HK-2 (cell line): ENCODE results near the gene SACM1L.

Source experiments
- DNase-seq: peaks from one replicate; pipeline ENCODE4 v3.0.0-alpha.2; 2018; ENCODE audit not compliant: unreplicated experiment

The SACM1L gene

GRCh38 chr3:45771831-45772230, 82.6 kb downstream of the SACM1L start:
- no peak for DNase-seq

DNA sequence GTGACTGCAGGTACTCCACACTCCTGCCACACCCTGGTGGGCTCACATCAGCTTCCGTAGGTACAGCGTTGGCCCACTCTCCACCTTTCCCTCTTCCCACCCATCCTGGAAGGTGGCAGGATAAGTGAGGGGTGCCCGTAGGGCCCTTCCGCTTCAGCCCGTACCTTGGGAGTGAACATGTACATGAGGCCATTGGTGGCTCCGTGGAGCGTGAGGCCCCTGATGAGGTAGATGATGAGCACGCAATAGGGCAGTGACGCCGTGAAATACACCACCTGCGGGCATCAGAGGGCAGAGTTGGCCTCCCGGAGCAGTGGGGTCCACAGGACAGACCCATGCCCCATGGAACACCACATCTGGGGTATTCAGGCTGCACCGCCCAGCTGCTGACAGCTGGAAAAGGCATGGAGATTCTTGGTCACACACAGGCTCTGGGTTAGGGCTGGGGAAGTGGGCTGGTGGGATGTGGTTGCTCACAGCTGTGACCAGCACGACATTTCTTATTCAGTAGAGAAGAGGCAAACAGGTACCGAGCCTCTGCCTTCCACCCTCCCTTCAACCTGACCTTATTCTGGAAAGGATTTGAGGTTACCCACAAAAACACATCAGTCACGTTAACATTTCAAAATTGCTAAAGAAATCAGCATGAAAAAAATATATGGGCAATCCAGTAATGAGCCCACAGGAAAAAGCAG, 83.3 kb downstream of the SACM1L start:
- no peak for DNase-seq

DNA sequence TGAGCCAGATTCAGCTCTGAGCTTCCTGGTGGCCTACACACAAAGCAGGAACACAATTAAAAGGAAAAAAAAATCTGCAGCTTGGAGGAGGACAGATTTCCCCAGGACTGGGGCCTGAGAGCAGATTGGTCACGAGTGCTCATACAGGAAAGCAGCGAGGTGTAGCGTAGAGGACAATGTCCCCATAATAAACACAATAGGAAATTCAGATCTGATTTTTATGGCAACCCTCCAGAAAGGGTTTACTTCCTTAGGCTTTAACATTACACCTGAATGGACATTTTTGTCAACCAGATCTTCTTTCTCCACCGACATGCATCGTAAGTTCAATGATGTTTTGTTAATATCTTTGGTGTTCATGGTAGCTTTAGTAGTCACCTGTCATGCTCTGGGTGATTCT, 83.9 kb downstream of the SACM1L start:
- no peak for DNase-seq

- DNase-seq: no peak
These were observed 84.7 kb downstream of the SACM1L start for GRCh38 chr3:45773714-45774449.

- DNase-seq: no peak
These were observed 85.7 kb downstream of the SACM1L start for GRCh38 chr3:45774581-45775521.

- no peak for DNase-seq
These were observed 86.5 kb downstream of the SACM1L start for GRCh38 chr3:45775571-45776300.

- DNase-seq: no peak
These were observed 87.1 kb downstream of the SACM1L start for GRCh38 chr3:45776301-45776595.

DNA sequence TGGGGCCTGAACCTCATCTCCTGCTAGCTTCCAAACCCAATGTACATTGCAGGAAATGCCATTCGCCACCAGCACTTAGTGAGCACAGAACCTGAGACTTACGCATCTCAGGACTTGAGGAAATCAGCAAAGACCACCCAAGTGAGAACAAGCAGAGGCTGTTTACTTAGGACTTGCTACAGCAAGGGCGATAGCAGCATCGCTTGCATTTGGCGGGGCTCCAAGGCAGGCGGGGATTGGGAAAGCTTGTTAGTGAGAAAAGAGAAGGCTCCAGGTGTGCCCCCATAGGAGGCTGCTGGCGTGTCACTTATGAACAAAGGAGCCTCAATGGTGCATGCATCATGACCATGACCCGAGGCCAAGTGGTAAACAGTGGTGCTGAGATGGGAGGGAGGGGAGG, 87.4 kb downstream of the SACM1L start:
- no peak for DNase-seq

- no peak for DNase-seq
These were observed 88.0 kb downstream of the SACM1L start for GRCh38 chr3:45777111-45777745.

- no peak for DNase-seq
These were observed 88.7 kb downstream of the SACM1L start for GRCh38 chr3:45777746-45778386.

DNA sequence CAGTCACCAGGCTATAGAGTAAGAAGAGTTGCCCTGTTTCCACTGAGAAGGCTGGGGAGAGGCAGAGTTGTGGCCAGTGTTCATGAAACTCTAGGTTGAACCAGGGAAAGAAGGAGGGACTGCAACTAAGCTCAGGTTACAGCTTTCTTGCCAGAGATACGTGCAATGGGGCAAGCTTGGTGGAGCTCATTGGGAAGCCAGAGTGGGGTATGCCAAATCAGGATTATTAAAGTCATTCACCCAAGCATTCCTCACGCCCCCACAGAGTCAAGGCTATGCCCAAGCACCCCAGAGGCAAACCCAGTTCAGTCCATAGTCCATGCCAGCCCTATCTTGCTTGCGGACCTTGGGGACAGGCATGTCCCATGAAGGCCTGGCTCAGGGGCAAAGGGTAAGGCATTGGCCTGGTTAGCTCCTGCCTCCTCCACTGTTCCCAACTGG, 89.6 kb downstream of the SACM1L start:
- DNase-seq: no peak

- DNase-seq: no peak
These were observed 90.8 kb downstream of the SACM1L start for GRCh38 chr3:45779746-45780735.

- no peak for DNase-seq
These were observed 92.1 kb downstream of the SACM1L start for GRCh38 chr3:45781271-45781670.

GRCh38 chr3:45781841-45782240, 92.6 kb downstream of the SACM1L start:
- no peak for DNase-seq

DNA sequence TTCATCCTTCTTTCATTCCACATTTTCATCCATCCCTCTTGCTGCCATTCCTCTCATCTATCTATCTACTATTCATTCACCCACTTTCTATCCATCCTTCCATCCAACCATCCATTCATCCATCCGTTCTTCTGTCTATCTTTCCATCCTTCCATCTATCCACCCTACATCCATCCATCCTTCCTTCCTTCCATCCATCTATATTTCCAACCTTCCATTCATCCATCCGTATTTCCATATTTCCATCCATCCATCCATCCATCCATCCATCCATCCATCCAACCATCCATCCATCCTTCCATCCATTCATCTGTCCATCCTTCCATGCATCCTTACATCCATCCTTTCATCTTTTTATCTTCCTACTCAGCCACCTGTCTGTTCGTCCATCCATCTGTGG, 93.2 kb downstream of the SACM1L start:
- DNase-seq: no peak

GRCh38 chr3:45783667-45784066, 94.5 kb downstream of the SACM1L start:
- DNase-seq: no peak

- DNase-seq: no peak
These were observed 96.5 kb downstream of the SACM1L start for GRCh38 chr3:45785605-45786150.

DNA sequence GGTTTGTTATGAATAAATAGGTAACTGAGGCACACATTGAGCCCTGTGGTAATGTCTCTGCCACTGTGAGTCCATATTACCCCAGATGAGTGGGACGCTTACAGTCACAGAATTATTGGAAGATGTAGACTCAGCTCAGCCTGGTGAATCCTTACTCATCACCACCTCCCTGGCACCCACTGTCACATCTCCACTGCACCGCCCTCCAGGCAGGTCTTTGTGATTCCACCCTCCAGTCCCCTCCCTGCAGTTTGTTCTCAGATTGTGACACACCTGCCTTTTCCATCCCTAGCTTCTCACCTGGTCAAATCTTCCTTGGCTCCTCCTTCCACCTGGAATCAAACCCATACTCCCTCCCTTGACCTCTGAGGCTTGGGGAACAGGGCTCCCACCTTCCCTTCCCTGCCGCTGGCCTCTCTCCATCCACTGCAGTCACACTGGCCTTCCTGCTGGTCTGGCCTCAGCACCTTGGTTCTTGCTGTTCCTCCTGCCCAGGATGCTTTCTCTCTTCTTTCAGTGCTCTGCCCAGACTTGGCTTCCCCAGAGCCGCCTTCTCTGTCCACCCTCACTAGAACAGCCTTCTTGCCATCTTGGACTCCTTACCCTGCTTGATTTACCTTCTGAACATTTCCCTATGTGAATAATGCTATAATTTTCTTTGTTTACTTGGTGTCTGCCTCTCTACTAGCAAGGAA, 97.8 kb downstream of the SACM1L start:
- no peak for DNase-seq

GRCh38 chr3:45787551-45787950, 98.4 kb downstream of the SACM1L start:
- DNase-seq: no peak
